Measurements from ENCODE around the gene P2RY13. TPM values are rescaled to one million over a fixed set of nuclear protein-coding genes. Genes with fewer than 3 reads are reported as not detected.

The P2RY13 gene
- total and polyA plus RNA-seq, 2 donors from 2014 or later, result 0.71 to 2.5 TPM

DNA sequence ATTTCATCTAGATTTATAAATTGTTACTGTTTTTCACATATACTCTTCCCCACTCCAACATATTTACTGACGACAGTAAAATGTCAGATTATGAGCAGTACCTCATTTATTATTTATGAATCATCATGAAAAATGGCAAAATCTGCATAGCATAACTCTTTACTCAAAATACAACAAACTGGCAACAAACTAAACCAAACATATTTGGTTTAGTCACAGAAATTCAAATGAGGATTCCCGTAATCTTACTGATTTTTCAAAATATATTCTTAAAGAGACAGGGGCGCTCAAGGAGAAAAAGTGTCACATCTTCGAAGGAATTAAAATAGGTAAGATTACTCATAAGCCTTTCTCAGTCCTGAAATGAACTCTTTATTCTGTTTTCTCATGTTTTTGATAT is 9.7 kb downstream of the P2RY13 start:
- Histone ChIP-seq H3K9me3 (ENCODE audit: control insufficient read depth in 2 of 3, insufficient read depth in 1 of 3, low read length in 3 of 3) (no peaks in the 10 kb centered on the region), H3K27ac (ENCODE audit: low read depth in 2 of 2, low read length in 2 of 2) (no peak overlapping the region), H3K9ac (ENCODE audit: low read length in 3 of 3) (no peak overlapping the region), H3K4me3 (ENCODE audit: low read length in 3 of 3) (no peak overlapping the region), H3K4me1 (ENCODE audit: control insufficient read depth in 2 of 3, insufficient read depth in 2 of 3, low read depth in 1 of 3, low read length in 3 of 3) (no peaks in the 10 kb centered on the region), H3K27me3 (ENCODE audit: control insufficient read depth, insufficient read depth, low read length) (no peaks in the 10 kb centered on the region), H3K36me3 (ENCODE audit: control insufficient read depth in 2 of 3, insufficient read depth in 3 of 3, low read length in 3 of 3) (no peaks in the 10 kb centered on the region)
- no peak for FAIRE-seq
- DNase-seq, result no peak
- TF ChIP-seq, protein P1, sequence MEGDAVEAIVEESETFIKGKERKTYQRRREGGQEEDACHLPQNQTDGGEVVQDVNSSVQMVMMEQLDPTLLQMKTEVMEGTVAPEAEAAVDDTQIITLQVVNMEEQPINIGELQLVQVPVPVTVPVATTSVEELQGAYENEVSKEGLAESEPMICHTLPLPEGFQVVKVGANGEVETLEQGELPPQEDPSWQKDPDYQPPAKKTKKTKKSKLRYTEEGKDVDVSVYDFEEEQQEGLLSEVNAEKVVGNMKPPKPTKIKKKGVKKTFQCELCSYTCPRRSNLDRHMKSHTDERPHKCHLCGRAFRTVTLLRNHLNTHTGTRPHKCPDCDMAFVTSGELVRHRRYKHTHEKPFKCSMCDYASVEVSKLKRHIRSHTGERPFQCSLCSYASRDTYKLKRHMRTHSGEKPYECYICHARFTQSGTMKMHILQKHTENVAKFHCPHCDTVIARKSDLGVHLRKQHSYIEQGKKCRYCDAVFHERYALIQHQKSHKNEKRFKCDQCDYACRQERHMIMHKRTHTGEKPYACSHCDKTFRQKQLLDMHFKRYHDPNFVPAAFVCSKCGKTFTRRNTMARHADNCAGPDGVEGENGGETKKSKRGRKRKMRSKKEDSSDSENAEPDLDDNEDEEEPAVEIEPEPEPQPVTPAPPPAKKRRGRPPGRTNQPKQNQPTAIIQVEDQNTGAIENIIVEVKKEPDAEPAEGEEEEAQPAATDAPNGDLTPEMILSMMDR (IDR thresholded peaks at IDR 0.05; ENCODE audit: borderline replicate concordance, extremely low read depth, insufficient read depth), result no peak
- intact Hi-C loops (cut with DNase I), result no loop called here

DNA sequence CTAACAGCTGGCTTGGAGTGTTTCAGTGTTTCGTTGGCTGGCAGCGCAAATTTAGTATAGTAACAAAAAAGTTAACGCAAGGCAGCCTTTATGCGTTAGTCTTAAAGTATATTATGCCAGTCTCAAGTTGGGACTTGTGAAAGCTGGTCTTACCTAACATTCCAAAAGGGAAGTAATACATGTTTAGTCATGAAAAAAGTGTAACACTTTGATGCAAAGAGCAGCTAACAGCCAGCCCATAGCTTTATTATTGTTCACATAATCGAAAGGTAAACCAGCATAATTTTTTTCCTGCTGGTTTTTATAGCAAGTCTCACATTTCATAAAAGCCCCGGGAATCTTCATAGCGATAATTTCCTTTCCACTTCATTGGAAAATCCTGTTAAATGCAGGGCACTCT is 10.4 kb downstream of the P2RY13 start:
- Histone ChIP-seq H3K27me3 (ENCODE audit: control insufficient read depth, insufficient read depth, low read length) (no peaks in the 10 kb centered on the region), H3K4me1 (ENCODE audit: control insufficient read depth in 2 of 3, insufficient read depth in 2 of 3, low read depth in 1 of 3, low read length in 3 of 3) (no peaks in the 10 kb centered on the region), H3K27ac (ENCODE audit: low read depth in 2 of 2, low read length in 2 of 2) (no peak overlapping the region), H3K9ac (ENCODE audit: low read length in 3 of 3) (no peak overlapping the region), H3K4me3 (ENCODE audit: low read length in 3 of 3) (no peak overlapping the region), H3K36me3 (ENCODE audit: control insufficient read depth in 2 of 3, insufficient read depth in 3 of 3, low read length in 3 of 3) (no peaks in the 10 kb centered on the region), H3K9me3 (ENCODE audit: control insufficient read depth in 2 of 3, insufficient read depth in 1 of 3, low read length in 3 of 3) (no peaks in the 10 kb centered on the region)
- TF ChIP-seq, protein P1 (IDR thresholded peaks at IDR 0.05; ENCODE audit: borderline replicate concordance, extremely low read depth, insufficient read depth), result no peak
- FAIRE-seq (no peak), DNase-seq (no peak)
- intact Hi-C loops (cut with DNase I), result no loop called here

DNA sequence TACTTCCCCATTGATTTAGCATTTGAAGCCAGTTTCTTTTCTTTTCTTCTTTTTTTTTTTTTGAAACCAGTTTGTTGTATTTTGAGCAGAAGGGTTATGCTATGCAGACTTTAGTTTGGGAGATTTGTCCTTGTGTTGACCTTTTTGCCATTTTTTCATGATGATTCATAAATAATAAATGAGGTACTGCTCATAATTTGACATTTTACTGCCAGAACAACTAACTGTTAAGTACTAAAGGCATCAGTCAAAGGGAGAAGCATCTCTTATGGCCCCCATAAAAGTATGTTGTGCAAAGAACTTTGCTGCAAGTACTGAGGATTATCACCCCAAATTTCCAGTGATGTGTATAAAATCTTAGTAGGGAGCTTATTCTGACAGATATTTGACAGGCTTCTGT is 11.0 kb downstream of the P2RY13 start:
- H3K27me3 ChIP-seq (ENCODE audit: control insufficient read depth, insufficient read depth, low read length), result no peaks in the 10 kb centered on the region
- no peaks in the 10 kb centered on the region for H3K36me3 ChIP-seq (ENCODE audit: control insufficient read depth in 2 of 3, insufficient read depth in 3 of 3, low read length in 3 of 3)
- H3K27ac ChIP-seq (ENCODE audit: low read depth in 2 of 2, low read length in 2 of 2), result no peak overlapping the region
- FAIRE-seq (no peak), DNase-seq (no peak)
- intact Hi-C loops (cut with DNase I), result no loop called here
- no peak overlapping the region for H3K9ac ChIP-seq (ENCODE audit: low read length in 3 of 3)
- no peaks in the 10 kb centered on the region for H3K9me3 ChIP-seq (ENCODE audit: control insufficient read depth in 2 of 3, insufficient read depth in 1 of 3, low read length in 3 of 3)
- TF ChIP-seq, protein P1 (IDR thresholded peaks at IDR 0.05; ENCODE audit: borderline replicate concordance, extremely low read depth, insufficient read depth), result no peak
- H3K4me1 ChIP-seq (ENCODE audit: control insufficient read depth in 2 of 3, insufficient read depth in 2 of 3, low read depth in 1 of 3, low read length in 3 of 3), result no peaks in the 10 kb centered on the region
- H3K4me3 ChIP-seq (ENCODE audit: low read length in 3 of 3), result no peak overlapping the region

DNA sequence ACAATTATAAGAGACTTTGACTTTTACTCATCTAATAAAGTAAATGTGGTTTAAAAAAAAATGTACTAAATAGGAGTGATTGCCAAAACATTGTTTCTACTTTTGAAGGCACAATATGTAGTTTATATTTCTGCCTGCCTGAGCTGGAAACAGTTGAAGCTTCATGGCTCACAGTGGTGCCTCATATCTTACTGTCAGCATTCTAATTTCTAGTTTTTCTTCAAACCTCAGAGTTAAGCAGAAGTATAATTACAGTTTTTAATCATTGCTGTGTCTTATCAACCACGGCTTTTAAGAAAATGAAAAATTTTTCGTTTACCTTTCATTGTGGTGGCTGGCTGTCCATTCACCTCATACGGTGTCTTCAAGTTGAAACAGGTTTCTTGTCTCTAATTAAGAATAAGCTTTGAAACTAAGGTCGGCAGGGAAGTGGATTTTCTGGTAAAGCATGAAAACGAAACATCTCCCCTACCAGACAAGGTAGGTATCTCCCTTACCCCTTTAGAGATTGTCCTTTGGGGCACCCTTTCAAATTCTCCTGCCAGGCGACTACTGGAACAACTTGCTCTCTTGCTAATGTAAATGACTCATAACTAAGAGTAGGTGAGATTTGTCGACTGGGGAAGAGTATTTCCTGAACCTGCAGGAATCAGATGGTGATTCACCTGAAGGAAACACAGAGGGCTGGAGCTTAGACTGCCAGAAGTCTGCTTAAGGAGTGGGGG is 12.9 kb downstream of the P2RY13 start, which contains the start of gene GPR87:
Gene GPR87, minus strand, starts transcription at position 554 of the 725 bp plus-strand sequence. CDS start 16,720 bp downstream, outside the sequence.
- H3K9me3 ChIP-seq (ENCODE audit: control insufficient read depth in 2 of 3, insufficient read depth in 1 of 3, low read length in 3 of 3), result no peaks in the 10 kb centered on the region
- DNase-seq (no peak), FAIRE-seq (no peak)
- H3K27ac ChIP-seq (ENCODE audit: low read depth in 2 of 2, low read length in 2 of 2), result no peak within 1 kb of the TSS
- H3K27me3 ChIP-seq (ENCODE audit: control insufficient read depth, insufficient read depth, low read length), result no peaks in the 10 kb centered on the region
- H3K4me1 ChIP-seq (ENCODE audit: control insufficient read depth in 2 of 3, insufficient read depth in 2 of 3, low read depth in 1 of 3, low read length in 3 of 3), result no peaks in the 10 kb centered on the region
- TF ChIP-seq, protein P1 (IDR thresholded peaks at IDR 0.05; ENCODE audit: borderline replicate concordance, extremely low read depth, insufficient read depth), result no peak
- H3K4me3 ChIP-seq (ENCODE audit: low read length in 3 of 3), result no peak within 1 kb of the TSS
- intact Hi-C loops (cut with DNase I), result no loop called here
- no peak within 1 kb of the TSS for H3K9ac ChIP-seq (ENCODE audit: low read length in 3 of 3)
- H3K36me3 ChIP-seq (ENCODE audit: control insufficient read depth in 2 of 3, insufficient read depth in 3 of 3, low read length in 3 of 3), result no peaks in the 10 kb centered on the region
